ENCODE measurements around the gene DNAH6.

GRCh38 chr2:84481702-84482101, 34.6 kb upstream of the DNAH6 start:
- TF ChIP-seq ATF6 (CRISPR knock-in tag; IDR thresholded peaks at IDR 0.05) = no peak
- TF ChIP-seq E2F1 (CRISPR knock-in tag; IDR thresholded peaks at IDR 0.05) = no peak
- TF ChIP-seq ZNF396 (CRISPR knock-in tag; IDR thresholded peaks at IDR 0.05; ENCODE audit: borderline replicate concordance) = no peak

Data from WTC11 (cell line).